Measurements from ENCODE around the gene SLC16A2.

- TF ChIP-seq ZNF311 (tag by site-specific recombination; IDR thresholded peaks at IDR 0.05; ENCODE audit: borderline replicate concordance) (no peak), CTCF (tag by site-specific recombination; IDR thresholded peaks at IDR 0.05) (peak; percentile 82), PRDM1 (tag by site-specific recombination; IDR thresholded peaks at IDR 0.05) (no peak), ZNF76 (tag by site-specific recombination; IDR thresholded peaks at IDR 0.05; ENCODE audit: borderline replicate concordance, low read depth) (no peak), ZNF391 (tag by site-specific recombination; IDR thresholded peaks at IDR 0.05; ENCODE audit: borderline replicate concordance, low read depth) (no peak)
Measured at GRCh38 chrX:74382613-74383012, 38.7 kb upstream of the SLC16A2 start.

Measured in HEK293 (cell line).